Ramos (cell line): ENCODE results near the gene FAH.

Source experiments
- in situ Hi-C: fragments of 300-500 bp; cut with MboI; formaldehyde crosslinking; loops from one replicate; pipeline ENCODE4 v1.14.3; 2022; ENCODE audit warnings: low sequenced_read_pairs; ENCODE audit not compliant: unreplicated experiment

The FAH gene

GRCh38 chr15:80228959-80229610, 76.3 kb downstream of the FAH start:
- in situ Hi-C loops, result no loop called here

- in situ Hi-C loops, result no loop called here
Observed at GRCh38 chr15:80231371-80231770, 78.6 kb downstream of the FAH start.

GRCh38 chr15:80233581-80233980, 80.8 kb downstream of the FAH start:
- in situ Hi-C loops, result no loop called here

- in situ Hi-C loops, result no loop called here
Observed at GRCh38 chr15:80234883-80235282, 82.1 kb downstream of the FAH start.
